Activated T-helper 9 cell treated with anti-CD3 and anti-CD28 coated beads, Interleukin-2, amount 50 U/mL, for 16 hours (primary cell): ENCODE data around the gene FRMD3.

Experiments used
- DNase-seq: peaks from one replicate; pipeline ENCODE4 v3.0.0-alpha.2; 2020; ENCODE audit warnings: low read depth

Gene FRMD3

DNA sequence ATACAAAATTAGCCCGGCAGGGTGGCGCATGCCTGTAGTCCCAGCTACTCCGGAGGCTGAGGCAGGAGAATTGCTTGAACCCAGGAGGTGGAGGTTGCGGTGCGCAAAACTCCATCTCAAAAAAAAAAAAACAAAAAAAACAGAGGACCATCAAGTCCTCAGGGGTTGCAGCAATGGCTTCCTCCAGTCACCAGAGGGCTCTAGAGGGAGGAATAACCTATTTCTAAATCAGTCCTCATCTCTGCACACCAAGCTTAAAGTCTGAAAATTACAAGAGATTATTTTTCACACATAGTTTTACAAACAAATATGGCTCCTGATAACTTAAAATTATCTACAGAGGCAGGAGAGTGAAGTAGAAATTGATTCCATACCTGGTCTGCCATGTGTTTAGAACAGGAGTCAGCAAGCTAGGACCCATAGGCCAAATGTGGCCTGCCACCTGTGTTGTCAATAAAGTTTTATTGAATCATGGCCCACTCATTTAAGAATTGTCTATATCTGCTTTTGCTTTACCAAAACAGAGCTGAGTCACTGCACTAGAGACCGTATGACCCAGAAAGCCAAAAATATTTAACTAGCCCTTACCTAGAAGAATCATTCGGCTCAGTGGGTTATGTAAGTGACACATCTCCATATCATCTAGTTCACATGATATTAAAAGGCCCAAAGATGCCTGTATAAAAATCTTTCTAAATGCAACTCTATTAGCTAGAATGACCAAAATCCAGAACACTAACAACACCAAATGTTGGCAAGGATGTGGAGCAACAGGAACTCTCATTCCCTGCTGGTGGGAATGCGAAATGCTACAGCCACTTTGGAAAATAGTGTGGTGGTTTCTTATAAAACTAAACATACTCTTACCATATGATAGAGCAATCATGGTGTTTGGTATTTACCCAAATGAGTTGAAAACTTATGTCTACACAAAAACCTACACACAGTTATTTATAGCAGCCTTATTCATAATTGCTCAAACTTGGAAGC, 207.7 kb downstream of the FRMD3 start:
- no peak for DNase-seq

DNA sequence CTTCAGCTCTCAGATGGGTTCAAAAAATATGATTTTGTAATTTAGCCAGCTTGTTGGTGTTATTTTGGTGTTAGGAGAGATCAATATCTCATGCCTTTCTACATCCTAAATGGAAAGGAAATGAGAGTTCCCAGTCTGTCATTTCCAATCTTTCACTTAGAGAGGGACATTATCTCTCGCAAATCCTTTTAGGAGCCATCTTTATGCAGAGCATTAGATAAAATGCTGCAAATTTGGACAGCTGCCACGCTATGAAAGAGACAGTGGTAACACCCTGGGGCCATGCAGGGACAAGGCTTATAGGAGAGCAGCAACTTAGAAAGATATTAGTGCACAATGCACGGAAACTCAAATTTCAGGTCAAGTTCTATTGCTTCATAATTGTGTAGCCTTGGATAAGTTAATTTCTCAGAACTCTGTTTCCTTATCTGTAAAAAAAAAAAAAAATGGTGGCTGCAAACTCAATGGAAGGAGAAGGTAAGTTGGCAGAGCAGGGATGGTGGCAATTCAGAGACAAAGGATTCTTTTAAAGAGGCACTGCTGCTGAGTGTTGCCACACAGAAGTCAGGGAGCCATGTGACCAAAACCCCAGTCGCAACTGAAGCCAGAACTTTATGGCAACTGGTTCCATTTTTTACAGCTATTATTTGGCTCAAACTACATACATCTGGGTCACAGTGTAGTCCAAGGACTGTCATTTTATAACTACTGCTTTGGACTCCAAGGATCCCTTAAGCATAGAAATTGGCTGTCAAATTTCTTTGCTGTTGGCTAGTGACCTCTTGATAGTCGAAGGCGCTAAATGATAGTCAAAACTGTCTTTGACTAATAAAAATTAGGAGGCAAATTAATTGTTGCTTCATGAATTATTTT, 210.2 kb downstream of the FRMD3 start:
- no peak for DNase-seq

DNA sequence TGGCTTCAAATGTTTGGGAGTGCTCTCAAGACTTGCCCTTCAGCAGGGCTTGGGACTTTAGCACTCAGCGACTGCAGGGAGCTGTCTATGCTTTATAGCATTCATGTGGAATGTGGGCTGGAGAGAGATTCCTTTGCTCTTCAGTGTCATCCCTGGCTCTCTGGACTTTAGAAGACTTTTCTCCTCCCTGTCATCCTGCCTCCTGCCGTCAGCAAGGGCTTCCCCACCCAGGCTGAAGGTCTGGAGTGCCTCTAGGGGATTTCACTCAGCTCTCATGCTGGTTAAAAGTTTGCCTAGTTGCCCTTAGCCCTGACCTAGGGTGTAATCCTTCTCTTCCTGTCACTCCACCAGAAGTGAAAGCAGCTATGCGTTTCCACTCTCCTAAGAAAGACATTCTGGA, 210.9 kb downstream of the FRMD3 start:
- DNase-seq = no peak

DNA sequence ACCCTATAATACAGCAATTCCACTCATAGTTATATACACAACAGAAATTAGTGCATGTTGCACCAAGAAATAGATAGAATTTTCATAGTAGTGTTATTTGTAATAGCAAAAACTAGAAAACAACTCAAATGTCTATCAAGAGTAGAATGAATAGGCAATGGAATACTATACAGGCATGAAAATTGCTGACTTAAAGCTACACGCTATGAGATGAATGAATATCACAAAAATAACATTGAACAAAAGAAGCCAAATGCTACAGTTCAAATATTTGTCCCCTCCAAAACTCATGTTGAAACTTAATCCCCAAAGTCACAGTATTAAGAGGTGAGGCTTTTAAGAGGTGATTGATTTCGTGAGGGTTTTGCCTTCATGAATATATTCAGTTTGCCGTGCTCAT, 215.1 kb downstream of the FRMD3 start:
- DNase-seq = no peak

DNA sequence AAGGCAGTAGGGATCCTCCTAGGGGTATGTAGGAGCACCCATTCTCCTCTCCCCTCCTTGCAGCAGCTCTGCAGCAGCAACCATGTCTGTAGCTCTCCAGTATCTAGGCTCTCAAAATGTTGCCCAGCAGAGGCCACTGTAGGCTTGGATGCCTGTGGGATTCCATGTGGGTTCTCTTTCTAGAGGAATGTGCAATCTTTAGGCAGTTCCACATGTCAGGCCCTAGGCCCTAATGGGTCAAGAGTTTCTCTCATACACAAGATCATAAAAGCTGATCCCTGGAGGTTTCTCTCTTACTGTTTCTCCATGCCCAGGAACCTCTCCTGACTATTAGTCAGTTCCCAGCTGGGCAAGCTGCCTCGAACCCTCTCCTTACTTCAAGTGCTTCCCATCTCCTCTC, 215.8 kb downstream of the FRMD3 start:
- DNase-seq = no peak

DNA sequence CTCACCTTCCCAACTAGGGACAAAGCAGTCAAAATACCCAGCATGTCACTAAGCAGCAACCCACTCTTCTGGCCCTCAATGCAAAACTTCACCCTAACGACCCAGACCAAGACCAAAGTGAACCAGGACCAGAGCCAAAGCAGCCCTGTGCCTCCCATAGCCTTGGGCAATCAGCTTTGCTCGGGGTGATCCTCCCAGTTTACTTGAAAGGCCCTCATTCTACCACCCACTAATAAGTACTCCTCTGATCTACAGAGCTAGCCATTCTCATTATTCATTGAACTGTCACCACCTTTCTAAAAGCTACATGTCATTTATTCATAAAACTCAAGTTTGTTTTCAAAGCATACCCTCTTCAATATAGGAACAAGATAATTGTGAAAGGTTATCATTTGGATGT, 221.0 kb downstream of the FRMD3 start:
- no peak for DNase-seq

DNA sequence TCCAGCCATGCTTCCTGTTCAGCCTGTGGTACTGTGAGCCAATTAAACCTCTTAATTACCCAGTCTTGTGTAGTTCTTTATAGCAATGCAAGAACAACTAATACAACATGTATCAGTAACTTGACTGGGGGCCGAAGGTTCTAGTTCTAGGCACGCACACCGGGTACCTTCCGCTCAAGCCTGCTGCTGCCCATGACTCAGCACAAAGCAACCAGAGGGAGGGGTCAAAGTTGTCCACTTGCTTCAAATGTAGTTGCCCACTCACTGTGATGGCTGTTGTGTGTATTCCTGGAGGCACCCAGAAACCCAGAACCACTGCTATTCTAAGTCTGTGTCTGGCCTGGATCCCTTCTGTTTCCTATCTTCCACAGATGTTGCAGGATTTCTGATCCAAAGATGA, 222.6 kb downstream of the FRMD3 start:
- no peak for DNase-seq

DNA sequence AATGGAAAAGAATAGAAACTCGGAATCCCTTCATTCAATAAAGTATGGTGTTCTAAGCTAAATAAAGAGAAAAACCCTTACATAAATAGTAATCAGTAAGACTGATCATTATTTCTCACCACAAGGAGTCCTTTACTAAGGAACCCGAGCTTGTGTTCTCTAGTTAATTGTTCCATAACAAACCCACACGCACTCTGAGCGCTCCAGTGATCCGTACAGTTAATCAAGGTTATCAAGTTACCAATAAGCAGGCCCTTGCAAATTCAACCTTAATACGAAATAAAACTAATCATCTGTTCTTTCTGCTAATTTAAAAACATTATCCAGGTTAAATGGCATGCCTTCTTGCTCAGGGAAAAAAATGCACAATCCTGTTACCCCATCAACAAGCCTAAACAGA, 224.4 kb downstream of the FRMD3 start:
- DNase-seq = no peak

DNA sequence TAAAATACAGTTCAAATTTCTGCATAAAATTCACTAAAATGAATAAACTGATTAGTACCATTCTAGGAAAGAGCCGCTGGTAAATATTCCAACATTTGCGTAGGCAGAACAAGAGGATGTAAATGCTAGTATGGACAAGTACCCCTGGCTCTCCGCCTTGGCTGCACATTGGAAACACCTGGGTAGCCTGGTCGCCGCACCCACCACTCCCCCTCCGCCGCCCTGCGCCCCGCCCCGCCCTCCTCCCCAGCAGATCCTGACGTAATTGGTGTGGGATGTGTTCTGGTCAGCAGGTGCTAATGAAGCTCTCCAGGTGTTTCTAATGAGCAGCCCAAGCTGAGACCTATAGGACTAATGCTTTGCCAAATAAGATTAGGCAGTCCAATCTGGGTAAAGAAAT, 225.7 kb downstream of the FRMD3 start:
- no peak for DNase-seq

DNA sequence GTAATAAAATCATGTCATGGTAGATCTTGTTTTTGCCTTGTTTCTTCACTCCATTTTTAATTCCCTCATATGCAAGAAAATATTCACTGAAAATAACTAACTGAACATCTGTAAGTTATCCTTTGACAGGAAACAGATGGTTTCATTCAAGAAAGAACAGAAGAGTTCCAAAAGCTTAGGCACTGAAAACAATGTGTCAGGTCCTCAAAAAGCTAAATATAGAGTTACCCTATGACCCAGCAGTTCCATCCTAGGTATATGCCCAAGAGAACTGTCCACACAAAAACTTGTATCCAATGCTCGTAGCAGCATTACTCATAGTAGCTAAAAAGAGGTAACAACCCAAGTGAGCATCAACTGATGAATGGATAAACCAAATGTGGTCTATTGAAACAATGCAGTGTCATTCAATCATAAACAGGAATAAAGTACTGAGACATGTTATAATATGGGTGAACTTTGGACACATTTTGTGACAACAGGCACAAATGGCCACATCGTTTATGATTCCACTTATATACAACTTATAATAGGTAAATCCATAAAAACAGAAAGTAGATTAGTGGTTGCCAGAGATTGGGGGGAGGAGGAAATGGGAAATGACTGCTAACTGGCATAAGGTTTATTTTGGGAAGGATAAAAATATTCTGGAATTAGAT, 231.0 kb downstream of the FRMD3 start:
- no peak for DNase-seq

DNA sequence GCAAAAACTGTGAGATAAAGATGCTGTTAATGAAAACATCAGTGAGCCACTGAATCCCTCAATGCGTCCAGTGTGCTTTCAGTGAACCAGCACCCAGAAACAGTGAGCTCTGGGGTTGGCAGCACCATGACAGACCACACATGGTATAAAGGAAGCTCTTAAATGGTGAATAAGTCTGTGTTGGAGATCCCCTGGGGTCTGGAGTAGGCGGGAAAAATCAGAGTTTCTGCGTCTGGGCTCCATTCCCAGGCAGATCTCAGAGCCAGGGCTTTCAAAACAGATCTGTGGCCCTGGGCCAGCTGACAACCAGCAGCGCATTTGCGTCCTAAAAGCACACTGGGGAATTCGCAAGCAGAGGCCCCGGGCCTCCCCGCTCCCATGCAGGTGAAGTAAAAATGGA, 233.5 kb downstream of the FRMD3 start:
- DNase-seq = no peak

DNA sequence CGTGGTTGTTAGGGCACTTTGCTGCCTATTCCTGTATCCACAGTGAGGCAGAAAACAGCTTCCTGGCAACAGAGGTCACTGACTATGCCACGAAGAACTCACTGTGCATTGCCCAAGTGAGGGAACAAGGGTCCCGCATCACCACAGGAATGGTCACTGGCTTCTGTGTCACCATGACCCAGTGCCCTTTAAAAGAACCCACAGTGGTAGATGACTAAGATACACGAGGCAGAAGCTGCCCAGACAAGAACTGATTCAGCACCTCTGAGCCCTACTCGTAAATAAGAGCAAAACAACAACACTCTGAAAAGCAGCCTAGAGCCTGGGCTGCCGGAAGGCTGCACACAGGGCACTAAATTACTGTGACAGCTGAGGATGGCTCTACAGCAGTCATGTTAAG, 238.6 kb downstream of the FRMD3 start:
- DNase-seq = no peak

DNA sequence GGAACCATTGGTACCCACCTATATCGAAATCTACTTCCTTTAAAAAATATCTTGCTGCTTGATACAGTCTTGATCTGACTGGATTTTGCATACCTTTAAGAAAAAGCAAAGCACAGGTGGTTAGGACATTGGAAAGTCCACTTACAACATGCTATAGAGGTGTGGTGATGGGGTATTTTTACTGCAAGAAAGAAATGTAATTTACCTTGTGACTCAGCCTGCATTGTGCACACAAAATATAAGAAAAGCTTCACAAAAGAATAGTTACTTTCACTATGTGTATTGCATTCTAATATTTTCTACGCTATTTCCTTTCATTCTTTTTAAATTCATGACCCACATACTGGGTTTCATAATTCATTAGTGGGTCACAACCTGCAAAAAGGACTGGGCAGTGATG, 239.1 kb downstream of the FRMD3 start:
- no peak for DNase-seq

DNA sequence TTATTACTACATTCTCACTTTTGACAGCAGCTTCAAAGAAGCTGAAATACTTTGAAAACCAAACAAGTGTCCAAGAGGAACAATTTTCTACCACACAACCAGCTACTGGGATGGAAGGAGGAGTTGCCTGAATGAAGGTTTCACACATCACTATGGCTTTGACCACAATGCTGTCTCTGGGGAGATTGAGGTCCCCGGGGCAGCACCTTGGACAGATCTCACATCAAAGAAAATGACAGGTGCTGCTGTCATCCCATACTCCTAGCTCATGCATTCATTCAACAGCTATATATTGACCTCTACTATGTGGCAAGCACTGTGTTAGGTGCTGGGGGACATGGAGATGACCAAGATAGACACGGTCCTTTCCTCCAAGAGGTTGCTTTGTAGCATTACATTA, 242.1 kb downstream of the FRMD3 start:
- no peak for DNase-seq

DNA sequence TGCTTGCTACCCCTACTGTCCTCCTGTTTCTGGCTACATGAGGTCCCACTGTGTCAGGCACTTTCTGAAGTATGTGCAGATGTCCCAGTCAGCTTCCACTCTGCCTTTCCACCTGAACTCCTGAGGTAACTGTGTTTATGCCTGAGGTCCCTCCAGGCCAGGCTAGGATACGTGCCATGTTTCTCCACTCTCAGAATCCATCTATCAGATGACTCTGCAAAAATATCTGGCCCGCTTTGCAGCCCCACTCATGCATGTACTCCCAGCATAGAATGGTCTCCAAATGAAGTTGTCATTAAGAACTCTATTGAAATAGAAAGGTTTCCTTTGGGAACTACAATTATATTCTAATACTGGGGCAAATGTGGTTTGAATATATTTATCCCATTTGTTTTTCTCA, 243.4 kb downstream of the FRMD3 start:
- DNase-seq = no peak

DNA sequence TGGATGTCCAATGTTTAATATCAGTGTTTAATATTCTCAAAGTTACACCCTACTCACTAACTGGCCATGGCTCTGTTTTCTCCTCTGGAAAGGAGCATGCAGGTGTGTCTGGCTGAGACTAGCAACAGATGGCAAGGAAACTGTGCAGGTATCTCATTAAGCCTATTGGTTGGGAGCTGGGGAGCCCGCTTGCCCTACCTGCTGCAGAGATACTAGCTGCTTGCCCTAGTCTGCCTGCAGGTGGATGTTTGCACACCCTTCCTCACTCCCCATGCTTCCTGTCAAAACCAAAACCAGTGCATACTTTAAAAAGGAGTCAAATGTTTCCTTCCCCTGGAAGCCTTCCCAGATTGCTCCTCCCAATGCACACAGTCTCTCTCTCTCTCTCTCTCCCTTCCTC, 247.0 kb downstream of the FRMD3 start:
- no peak for DNase-seq

DNA sequence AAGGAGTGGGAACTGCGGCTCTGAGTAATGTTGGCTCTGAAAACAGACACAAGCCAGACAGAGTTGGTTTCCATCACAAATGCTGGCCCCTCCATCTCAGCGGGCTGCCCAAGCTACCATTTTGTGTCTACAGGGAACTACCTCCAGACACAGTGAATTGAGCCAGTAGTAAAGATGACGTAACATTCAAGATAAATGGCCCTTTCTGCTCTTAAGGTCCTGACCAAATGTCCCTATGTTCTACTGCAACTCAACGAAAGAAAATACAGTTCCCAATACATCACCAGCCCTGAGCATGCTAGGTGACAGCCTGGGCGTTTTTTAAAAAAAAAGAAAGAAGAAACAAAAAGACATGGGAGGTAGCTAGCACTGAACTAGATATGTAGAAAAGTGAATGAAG, 247.5 kb downstream of the FRMD3 start:
- no peak for DNase-seq

DNA sequence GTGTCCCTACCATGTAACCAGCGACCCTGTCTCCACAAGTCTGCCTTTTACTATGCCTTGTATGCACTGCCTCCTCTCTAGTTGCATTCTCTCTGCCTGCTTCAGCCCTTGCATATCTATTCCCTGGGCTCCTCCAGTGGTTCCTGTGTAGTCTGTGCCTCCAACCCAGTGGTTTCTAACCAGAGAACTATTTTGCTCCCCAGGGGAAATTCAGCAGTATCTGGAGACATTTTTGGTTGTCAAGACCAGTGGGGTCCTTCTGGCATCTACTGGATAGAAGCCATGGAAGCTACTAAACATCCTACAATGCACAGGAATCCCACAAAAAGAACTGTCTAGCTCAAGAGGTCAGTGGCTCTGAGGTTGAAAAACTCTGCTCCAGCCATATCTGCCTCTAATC, 251.2 kb downstream of the FRMD3 start:
- no peak for DNase-seq

DNA sequence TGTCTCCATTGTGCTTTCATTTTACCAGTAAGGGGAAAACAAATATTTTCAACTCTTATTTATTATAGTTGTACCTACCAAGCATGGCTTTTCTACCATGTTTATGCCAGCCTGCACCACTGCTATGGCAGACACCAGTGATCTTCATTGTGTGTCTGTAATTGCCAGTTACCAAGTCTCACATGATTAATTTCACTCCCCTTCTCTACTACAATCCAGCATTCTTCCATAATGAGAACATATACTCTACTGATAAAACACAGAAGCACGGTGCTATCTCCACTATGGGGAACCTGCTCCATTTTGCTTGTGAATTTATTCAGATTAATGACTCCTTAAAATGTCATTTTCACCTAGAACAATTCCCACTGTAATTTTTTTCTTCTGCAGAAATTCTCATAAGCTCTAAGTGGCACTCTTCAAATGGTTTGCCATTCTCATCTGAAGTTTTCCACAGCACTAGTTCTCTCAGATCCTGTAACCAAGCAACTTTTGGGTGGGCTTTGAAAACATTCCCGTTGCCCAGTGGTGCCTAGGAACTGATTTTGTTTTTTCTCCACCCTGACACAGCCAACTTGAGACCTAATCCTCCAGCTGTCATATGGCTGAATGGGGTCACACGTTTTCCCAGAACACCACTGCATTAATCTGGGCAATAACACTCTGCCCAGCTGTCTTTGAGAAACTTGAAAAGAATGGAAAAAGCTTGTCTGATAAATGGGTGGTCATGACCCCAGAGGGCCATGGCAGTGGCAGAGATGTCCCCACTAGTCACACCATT, 252.6 kb downstream of the FRMD3 start:
- no peak for DNase-seq

DNA sequence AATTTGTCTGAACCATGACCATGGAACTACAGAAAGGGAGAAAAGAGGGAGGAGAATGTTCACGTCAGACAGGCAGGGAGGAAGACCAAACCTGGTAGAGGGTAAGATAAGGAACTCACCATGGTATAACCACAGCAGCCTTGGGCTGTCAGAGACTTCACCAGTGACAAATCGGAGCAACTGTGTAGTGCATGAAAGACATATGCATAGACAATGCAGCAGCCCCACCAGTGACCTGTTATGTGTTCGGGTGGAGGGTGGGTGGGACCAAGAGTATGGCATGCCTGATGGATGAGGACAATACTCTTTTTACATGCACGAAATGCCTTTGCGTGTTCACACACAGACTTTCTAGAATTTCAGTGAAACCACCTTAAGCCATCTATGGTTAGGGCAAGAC, 253.5 kb downstream of the FRMD3 start:
- DNase-seq = no peak

DNA sequence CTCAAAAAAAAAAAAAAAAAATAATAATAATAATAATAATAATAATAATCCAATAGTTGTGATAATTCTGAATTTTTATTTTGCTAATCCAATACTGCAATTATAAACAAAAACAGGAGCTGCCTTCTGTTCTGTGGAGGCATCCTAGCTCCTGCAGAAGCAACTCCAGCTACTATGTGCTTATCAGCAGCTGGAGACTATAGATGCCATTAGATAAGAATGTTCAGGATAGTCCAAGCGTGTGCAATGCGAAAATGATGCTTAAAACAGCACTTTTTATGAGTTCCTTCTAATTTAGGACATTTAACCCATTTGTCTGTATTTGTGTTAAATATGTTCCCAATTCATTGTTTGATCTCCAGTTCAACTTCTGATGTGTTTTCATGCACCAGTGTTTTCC, 254.7 kb downstream of the FRMD3 start:
- DNase-seq = no peak
